HEK293 (cell line): ENCODE data around the gene WDPCP.

Experiments
- CTCF ChIA-PET: fragments of 350-600 bp; formaldehyde crosslinking; extraction: SDS; loops from one replicate; lab custom pipeline; 2021; ENCODE audit warnings: antibody characterized with exemption; lab: Yijun Ruan, JAX
- POLR2A ChIA-PET: fragments of 300-600 bp; formaldehyde crosslinking; extraction: SDS; loops from one replicate; lab custom pipeline; 2020; ENCODE audit warnings: antibody characterized with exemption, inconsistent platforms; lab: Yijun Ruan, JAX
- H3K27ac ChIP-seq: fragments of 200-500 bp; sonication (Bioruptor generic); 2 replicates; pipeline ENCODE4 v1.5.1; 2014; ENCODE audit warnings: low read depth, low read length, control low read depth, inconsistent platforms; ENCODE audit errors: extremely low read depth
- H3K36me3 ChIP-seq, 2 experiments: fragments of 200-500 bp in 1 of 2; sonication (Bioruptor generic) in 1 of 2; 1 replicate in 1 of 2; 2 replicates in 1 of 2; pipeline ENCODE4 v1.5.1; 2014 to 2017; ENCODE audit warnings: inconsistent platforms in 2 of 2, low read length in 2 of 2; ENCODE audit not compliant: control insufficient read depth in 2 of 2, insufficient read depth in 1 of 2
- H3K4me1 ChIP-seq: fragments of 200-500 bp; sonication (Bioruptor generic); 2 replicates; pipeline ENCODE4 v1.5.1; 2014; ENCODE audit warnings: mild to moderate bottlenecking, low read length, inconsistent platforms; ENCODE audit not compliant: control insufficient read depth, insufficient read depth
- H3K4me3 ChIP-seq: 2 replicates; pipeline ENCODE4 v1.5.1; 2011; ENCODE audit warnings: low read depth, mild to moderate bottlenecking, control low read depth, low read length, moderate library complexity
- H3K9me3 ChIP-seq: fragments of 200-500 bp; sonication (Bioruptor generic); 2 replicates; pipeline ENCODE4 v1.5.1; 2014; ENCODE audit warnings: low read depth, low read length, inconsistent platforms; ENCODE audit not compliant: control insufficient read depth, insufficient read depth
- BCL11B ChIP-seq: fragments of 450-650 bp; formaldehyde crosslinking; IDR thresholded peaks from 2 replicates; pipeline ENCODE4 v1.5.1; 2016; ENCODE audit warnings: low read depth, missing biosample characterization, missing genetic modification characterization
- KLF1 ChIP-seq: fragments of 450-650 bp; formaldehyde crosslinking; IDR thresholded peaks from 2 replicates; pipeline ENCODE4 v1.5.1; 2016; ENCODE audit warnings: missing biosample characterization, missing genetic modification characterization
- OSR2 ChIP-seq: fragments of 450-650 bp; formaldehyde crosslinking; IDR thresholded peaks from 2 replicates; pipeline ENCODE4 v1.5.1; 2016; ENCODE audit warnings: missing biosample characterization, missing genetic modification characterization
- REPIN1 ChIP-seq: fragments of 450-650 bp; formaldehyde crosslinking; IDR thresholded peaks from 2 replicates; pipeline ENCODE4 v1.5.1; 2017; ENCODE audit warnings: missing biosample characterization, missing genetic modification characterization, low read depth
- ZFP37 ChIP-seq: fragments of 450-650 bp; formaldehyde crosslinking; IDR thresholded peaks from 2 replicates; pipeline ENCODE4 v1.5.1; 2016; ENCODE audit warnings: missing biosample characterization, missing genetic modification characterization
- ZNF114 ChIP-seq: fragments of 450-650 bp; formaldehyde crosslinking; IDR thresholded peaks from 2 replicates; pipeline ENCODE4 v1.5.0; 2017; ENCODE audit warnings: missing biosample characterization, missing genetic modification characterization
- ZNF248 ChIP-seq: fragments of 450-650 bp; formaldehyde crosslinking; IDR thresholded peaks from 2 replicates; pipeline ENCODE4 v1.5.1; 2017; ENCODE audit warnings: missing biosample characterization, missing genetic modification characterization
- ZNF266 ChIP-seq: fragments of 450-650 bp; formaldehyde crosslinking; IDR thresholded peaks from 2 replicates; pipeline ENCODE4 v1.5.1; 2016; ENCODE audit warnings: missing biosample characterization, missing genetic modification characterization, low read depth
- ZNF37A ChIP-seq: fragments of 450-650 bp; IDR thresholded peaks from 2 replicates; pipeline ENCODE4 v1.5.1; 2018; ENCODE audit warnings: missing biosample characterization, missing genetic modification characterization
- ZNF48 ChIP-seq: fragments of 450-650 bp; formaldehyde crosslinking; IDR thresholded peaks from 2 replicates; pipeline ENCODE4 v1.5.1; 2016; ENCODE audit warnings: missing biosample characterization, missing genetic modification characterization
- ZNF501 ChIP-seq: fragments of 450-650 bp; formaldehyde crosslinking; IDR thresholded peaks from 2 replicates; pipeline ENCODE4 v1.5.1; 2016; ENCODE audit warnings: missing biosample characterization, missing genetic modification characterization
- ZNF530 ChIP-seq: fragments of 450-650 bp; formaldehyde crosslinking; IDR thresholded peaks from 2 replicates; pipeline ENCODE4 v1.5.1; 2016; ENCODE audit warnings: low read depth, missing biosample characterization, missing genetic modification characterization
- ZNF544 ChIP-seq: fragments of 450-650 bp; formaldehyde crosslinking; IDR thresholded peaks from 2 replicates; pipeline ENCODE4 v1.5.0; 2017; ENCODE audit warnings: missing biosample characterization, missing genetic modification characterization
- ZNF549 ChIP-seq: fragments of 450-650 bp; IDR thresholded peaks from 2 replicates; pipeline ENCODE4 v1.5.1; 2018; ENCODE audit warnings: missing biosample characterization, missing genetic modification characterization, mild to moderate bottlenecking, inconsistent platforms, moderate library complexity
- ZNF596 ChIP-seq: fragments of 450-650 bp; IDR thresholded peaks from 2 replicates; pipeline ENCODE4 v1.5.0; 2018; ENCODE audit warnings: missing biosample characterization, mild to moderate bottlenecking, missing genetic modification characterization, moderate library complexity
- ZNF670 ChIP-seq: fragments of 450-650 bp; formaldehyde crosslinking; IDR thresholded peaks from 2 replicates; pipeline ENCODE4 v1.5.1; 2016; ENCODE audit warnings: missing biosample characterization, missing genetic modification characterization, low read depth
- TF ChIP-seq, protein P1 (sequence below): fragments of 450-650 bp; formaldehyde crosslinking; IDR thresholded peaks from 2 replicates; pipeline ENCODE4 v1.5.1; 2016; ENCODE audit warnings: missing biosample characterization, missing genetic modification characterization, borderline replicate concordance
- TF ChIP-seq, protein P2 (sequence below): fragments of 450-650 bp; formaldehyde crosslinking; IDR thresholded peaks from 2 replicates; pipeline ENCODE4 v1.5.1; 2016; ENCODE audit warnings: missing biosample characterization, missing genetic modification characterization
- TF ChIP-seq, protein P3 (sequence below): fragments of 450-650 bp; formaldehyde crosslinking; IDR thresholded peaks from 2 replicates; pipeline ENCODE4 v1.5.1; 2016; ENCODE audit warnings: missing biosample characterization, missing genetic modification characterization, borderline replicate concordance

Gene WDPCP

DNA sequence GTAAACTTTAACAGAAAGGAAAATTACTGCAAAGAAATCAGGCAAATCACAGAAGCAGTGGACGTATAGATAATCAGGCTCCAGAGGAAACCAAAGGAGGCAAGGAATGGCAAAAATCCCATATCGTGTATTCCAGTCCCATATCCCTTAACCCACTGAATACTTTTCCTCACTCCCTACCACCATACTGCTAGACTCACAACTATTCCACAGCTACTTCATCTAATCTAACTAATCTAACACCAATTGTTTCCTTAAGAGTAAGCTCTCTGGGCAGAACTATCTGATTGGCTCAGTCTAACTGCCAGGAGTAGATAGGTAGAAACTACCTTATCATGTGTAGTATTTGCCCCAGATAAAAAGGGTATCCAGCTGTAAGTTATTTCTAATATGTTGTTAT is 16.3 kb downstream of the WDPCP start:
- Histone ChIP-seq H3K27ac (no peak overlapping the region), H3K4me3 (no peak overlapping the region), H3K9me3 (no peaks in the 10 kb centered on the region), H3K36me3 (no peaks in the 10 kb centered on the region), H3K4me1 (no peaks in the 10 kb centered on the region)
- ChIA-PET CTCF (no interaction called here), POLR2A (no interaction called here)
- TF ChIP-seq ZNF248 (tag by site-specific recombination) (no peak), KLF1 (no peak), ZNF114 (tag by site-specific recombination) (no peak), ZNF48 (tag by site-specific recombination) (no peak), OSR2 (tag by site-specific recombination) (no peak), ZNF266 (no peak), ZNF37A (tag by site-specific recombination) (no peak), REPIN1 (no peak), ZNF549 (tag by site-specific recombination) (no peak), ZNF501 (tag by site-specific recombination) (no peak), ZFP37 (no peak), ZNF670 (no peak), ZNF596 (tag by site-specific recombination) (no peak)
- TF ChIP-seq, protein P1, sequence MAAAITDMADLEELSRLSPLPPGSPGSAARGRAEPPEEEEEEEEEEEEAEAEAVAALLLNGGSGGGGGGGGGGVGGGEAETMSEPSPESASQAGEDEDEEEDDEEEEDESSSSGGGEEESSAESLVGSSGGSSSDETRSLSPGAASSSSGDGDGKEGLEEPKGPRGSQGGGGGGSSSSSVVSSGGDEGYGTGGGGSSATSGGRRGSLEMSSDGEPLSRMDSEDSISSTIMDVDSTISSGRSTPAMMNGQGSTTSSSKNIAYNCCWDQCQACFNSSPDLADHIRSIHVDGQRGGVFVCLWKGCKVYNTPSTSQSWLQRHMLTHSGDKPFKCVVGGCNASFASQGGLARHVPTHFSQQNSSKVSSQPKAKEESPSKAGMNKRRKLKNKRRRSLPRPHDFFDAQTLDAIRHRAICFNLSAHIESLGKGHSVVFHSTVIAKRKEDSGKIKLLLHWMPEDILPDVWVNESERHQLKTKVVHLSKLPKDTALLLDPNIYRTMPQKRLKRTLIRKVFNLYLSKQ (tag by site-specific recombination): no peak
- TF ChIP-seq, protein P2, sequence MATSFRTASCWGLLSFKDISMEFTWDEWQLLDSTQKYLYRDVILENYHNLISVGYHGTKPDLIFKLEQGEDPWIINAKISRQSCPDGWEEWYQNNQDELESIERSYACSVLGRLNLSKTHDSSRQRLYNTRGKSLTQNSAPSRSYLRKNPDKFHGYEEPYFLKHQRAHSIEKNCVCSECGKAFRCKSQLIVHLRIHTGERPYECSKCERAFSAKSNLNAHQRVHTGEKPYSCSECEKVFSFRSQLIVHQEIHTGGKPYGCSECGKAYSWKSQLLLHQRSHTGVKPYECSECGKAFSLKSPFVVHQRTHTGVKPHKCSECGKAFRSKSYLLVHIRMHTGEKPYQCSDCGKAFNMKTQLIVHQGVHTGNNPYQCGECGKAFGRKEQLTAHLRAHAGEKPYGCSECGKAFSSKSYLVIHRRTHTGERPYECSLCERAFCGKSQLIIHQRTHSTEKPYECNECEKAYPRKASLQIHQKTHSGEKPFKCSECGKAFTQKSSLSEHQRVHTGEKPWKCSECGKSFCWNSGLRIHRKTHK (tag by site-specific recombination): no peak
- TF ChIP-seq, protein P3, sequence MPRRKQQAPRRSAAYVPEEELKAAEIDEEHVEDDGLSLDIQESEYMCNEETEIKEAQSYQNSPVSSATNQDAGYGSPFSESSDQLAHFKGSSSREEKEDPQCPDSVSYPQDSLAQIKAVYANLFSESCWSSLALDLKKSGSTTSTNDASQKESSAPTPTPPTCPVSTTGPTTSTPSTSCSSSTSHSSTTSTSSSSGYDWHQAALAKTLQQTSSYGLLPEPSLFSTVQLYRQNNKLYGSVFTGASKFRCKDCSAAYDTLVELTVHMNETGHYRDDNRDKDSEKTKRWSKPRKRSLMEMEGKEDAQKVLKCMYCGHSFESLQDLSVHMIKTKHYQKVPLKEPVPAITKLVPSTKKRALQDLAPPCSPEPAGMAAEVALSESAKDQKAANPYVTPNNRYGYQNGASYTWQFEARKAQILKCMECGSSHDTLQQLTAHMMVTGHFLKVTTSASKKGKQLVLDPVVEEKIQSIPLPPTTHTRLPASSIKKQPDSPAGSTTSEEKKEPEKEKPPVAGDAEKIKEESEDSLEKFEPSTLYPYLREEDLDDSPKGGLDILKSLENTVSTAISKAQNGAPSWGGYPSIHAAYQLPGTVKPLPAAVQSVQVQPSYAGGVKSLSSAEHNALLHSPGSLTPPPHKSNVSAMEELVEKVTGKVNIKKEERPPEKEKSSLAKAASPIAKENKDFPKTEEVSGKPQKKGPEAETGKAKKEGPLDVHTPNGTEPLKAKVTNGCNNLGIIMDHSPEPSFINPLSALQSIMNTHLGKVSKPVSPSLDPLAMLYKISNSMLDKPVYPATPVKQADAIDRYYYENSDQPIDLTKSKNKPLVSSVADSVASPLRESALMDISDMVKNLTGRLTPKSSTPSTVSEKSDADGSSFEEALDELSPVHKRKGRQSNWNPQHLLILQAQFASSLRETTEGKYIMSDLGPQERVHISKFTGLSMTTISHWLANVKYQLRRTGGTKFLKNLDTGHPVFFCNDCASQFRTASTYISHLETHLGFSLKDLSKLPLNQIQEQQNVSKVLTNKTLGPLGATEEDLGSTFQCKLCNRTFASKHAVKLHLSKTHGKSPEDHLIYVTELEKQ (tag by site-specific recombination): no peak

DNA sequence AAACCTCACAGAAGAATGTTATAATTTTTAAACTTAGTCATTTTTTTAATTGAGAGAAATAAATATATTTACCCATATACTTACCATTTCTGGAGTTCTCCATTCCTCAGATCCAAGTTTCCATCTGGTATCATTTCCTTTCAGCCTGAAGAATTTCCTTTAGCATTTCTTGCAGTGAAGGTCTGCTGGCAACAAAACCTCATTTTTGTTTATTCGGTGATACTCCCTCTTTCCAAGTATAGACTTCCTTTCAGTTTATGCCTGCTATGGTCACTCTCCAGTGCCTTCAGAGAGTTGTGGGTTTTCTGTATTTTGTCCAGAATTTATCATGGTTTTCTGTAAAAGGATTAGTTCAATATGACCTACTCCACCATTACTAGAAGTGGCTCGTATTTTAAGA is 17.0 kb downstream of the WDPCP start:
- Histone ChIP-seq H3K4me3 (no peak overlapping the region), H3K36me3 (no peaks in the 10 kb centered on the region), H3K27ac (no peak overlapping the region)
- ChIA-PET POLR2A (no interaction called here), CTCF (no interaction called here)
- TF ChIP-seq ZNF544 (tag by site-specific recombination) (no peak), BCL11B (no peak), ZNF530 (tag by site-specific recombination) (no peak)
- TF ChIP-seq, all 188 proteins: peak for 0
- Histone ChIP-seq H3K9me3 (no peaks in the 10 kb centered on the region), H3K4me1 (no peaks in the 10 kb centered on the region)
